Forelimb muscle (tissue), 1 donor: ENCODE data around the gene ZNF107. TPM values are rescaled to one million over a fixed set of nuclear protein-coding genes. Genes with fewer than 3 reads are reported as not detected.

ENCODE experiments used
- DNase-seq: peaks from one replicate; pipeline ENCODE4 v3.0.0-alpha.2; 2013; ENCODE audit warnings: low read depth
- polyA plus RNA-seq: library from polyadenylated mRNA; unstranded; fragments of 120-200 nt; gene quantifications from one replicate; pipeline ENCODE4 v1.2.1, GENCODE V29; 2013; ENCODE audit not compliant: insufficient read length

Gene ZNF107
- polyA plus RNA-seq: 4.8 TPM

- peak; percentile 79 for DNase-seq
Observed at GRCh38 chr7:64665980-64666662, at the start of gene ZNF107. Gene ZNF107, plus strand, starts transcription at chr7:64666133. Its CDS starts 150 bp downstream, at chr7:64666283.

- no peak for DNase-seq
Observed at GRCh38 chr7:64618785-64619456, 47.0 kb upstream of the ZNF107 start.

- no peak for DNase-seq
Observed at GRCh38 chr7:64619705-64620104, 46.2 kb upstream of the ZNF107 start.

- DNase-seq: no peak
Observed at GRCh38 chr7:64621656-64622055, 44.3 kb upstream of the ZNF107 start.

- DNase-seq: no peak
Observed at GRCh38 chr7:64625114-64626082, 40.5 kb upstream of the ZNF107 start.

GRCh38 chr7:64626083-64626469 is 39.9 kb upstream of the ZNF107 start:
- DNase-seq: no peak

- DNase-seq: no peak
Observed at GRCh38 chr7:64626557-64626956, 39.4 kb upstream of the ZNF107 start.

GRCh38 chr7:64628192-64628591 is 37.7 kb upstream of the ZNF107 start:
- no peak for DNase-seq

GRCh38 chr7:64628721-64629120 is 37.2 kb upstream of the ZNF107 start:
- DNase-seq: no peak

- DNase-seq: no peak
Observed at GRCh38 chr7:64630496-64630895, 35.4 kb upstream of the ZNF107 start.

- DNase-seq: no peak
Observed at GRCh38 chr7:64632029-64632428, 33.9 kb upstream of the ZNF107 start.

GRCh38 chr7:64633401-64633800 is 32.5 kb upstream of the ZNF107 start:
- no peak for DNase-seq

GRCh38 chr7:64634406-64635062 is 31.4 kb upstream of the ZNF107 start:
- no peak for DNase-seq

- no peak for DNase-seq
Observed at GRCh38 chr7:64636386-64636785, 29.5 kb upstream of the ZNF107 start.

- no peak for DNase-seq
Observed at GRCh38 chr7:64637521-64638445, 28.1 kb upstream of the ZNF107 start.

GRCh38 chr7:64638822-64639221 is 27.1 kb upstream of the ZNF107 start:
- DNase-seq: no peak

- DNase-seq: no peak
Observed at GRCh38 chr7:64639267-64640001, 26.5 kb upstream of the ZNF107 start.

- DNase-seq: no peak
Observed at GRCh38 chr7:64640504-64640903, 25.4 kb upstream of the ZNF107 start.

GRCh38 chr7:64642046-64642445 is 23.9 kb upstream of the ZNF107 start:
- no peak for DNase-seq

GRCh38 chr7:64642875-64643274 is 23.1 kb upstream of the ZNF107 start:
- DNase-seq: no peak
